CD4-positive, alpha-beta memory T cell (primary cell): Measurements from ENCODE around the gene CREBBP. TPM values are rescaled to one million over a fixed set of nuclear protein-coding genes. Genes with fewer than 3 reads are reported as not detected.
"Not testable (repeated sequence)": the region's sequence is repeated elsewhere in the genome, so short reads cannot be mapped to it uniquely, and the experiment has no call there.

Experiments used
- CTCF ChIA-PET: fragments of 350-600 bp; sonication (Branson Sonifier 250); formaldehyde crosslinking; loops from one replicate; lab custom pipeline; 2021; ENCODE audit warnings: inconsistent platforms; ENCODE audit not compliant: partially characterized antibody; lab: Charles Lee
- POLR2A ChIA-PET: fragments of 350-600 bp; sonication (Branson Sonifier 250); formaldehyde crosslinking; loops from one replicate; lab custom pipeline; 2021; ENCODE audit not compliant: partially characterized antibody; lab: Charles Lee
- DNase-seq, 5 donors: peaks; one replicate each; pipeline versions ENCODE4 v3.0.0 to v3.0.0-alpha.2; 2020 to 2022; ENCODE audit warnings: mixed read lengths in 1 of 5
- H3K27ac ChIP-seq: one replicate; pipeline ENCODE4 v1.7.0; 2013; ENCODE audit warnings: low read depth, low read length
- H3K27me3 ChIP-seq: 2 replicates; pipeline ENCODE4 v1.7.0; 2013; ENCODE audit warnings: mild to moderate bottlenecking, low read length, moderate library complexity; ENCODE audit not compliant: insufficient read depth
- H3K36me3 ChIP-seq: 2 replicates; pipeline ENCODE4 v1.7.0; 2013; ENCODE audit warnings: mild to moderate bottlenecking, low read length, moderate library complexity; ENCODE audit not compliant: insufficient read depth
- H3K4me1 ChIP-seq: 2 replicates; pipeline ENCODE4 v1.7.0; 2013; ENCODE audit warnings: mild to moderate bottlenecking, low read length, moderate library complexity; ENCODE audit not compliant: insufficient read depth
- H3K4me3 ChIP-seq, 2 donors: one replicate each; pipeline ENCODE4 v1.7.0; 2013; ENCODE audit warnings: low read length in 2 of 2, mild to moderate bottlenecking in 1 of 2
- H3K9me3 ChIP-seq, 2 donors: one replicate each; pipeline ENCODE4 v1.7.0; 2013; ENCODE audit warnings: low read length in 2 of 2, control low read depth in 1 of 2; ENCODE audit not compliant: control insufficient read depth in 1 of 2
- H3K27ac Mint-ChIP-seq, 7 donors: one replicate each; pipeline ENCODE4 v1.8.0; 2020 to 2021; ENCODE audit warnings: mixed read lengths in 7 of 7, mild to moderate bottlenecking in 6 of 7, inconsistent platforms in 3 of 7, moderate library complexity in 3 of 7
- H3K27me3 Mint-ChIP-seq, 2 donors: one replicate each; pipeline ENCODE4 v1.8.0; 2020 to 2021; ENCODE audit warnings: mixed read lengths in 2 of 2
- H3K36me3 Mint-ChIP-seq, 2 donors: one replicate each; pipeline ENCODE4 v1.8.0; 2020 to 2021; ENCODE audit warnings: mixed read lengths in 2 of 2, inconsistent platforms in 1 of 2, mild to moderate bottlenecking in 1 of 2
- H3K4me1 Mint-ChIP-seq, 4 donors: one replicate each; pipeline ENCODE4 v1.8.0; 2020 to 2021; ENCODE audit warnings: mixed read lengths in 4 of 4, mild to moderate bottlenecking in 1 of 4
- H3K4me3 Mint-ChIP-seq, 8 donors: one replicate each; pipeline ENCODE4 v1.8.0; 2020 to 2021; ENCODE audit warnings: mixed read lengths in 8 of 8, mild to moderate bottlenecking in 7 of 8, moderate library complexity in 6 of 8, inconsistent platforms in 3 of 8
- H3K9me3 Mint-ChIP-seq, 8 donors: one replicate each; pipeline ENCODE4 v1.8.0; 2020 to 2021; ENCODE audit warnings: mixed read lengths in 8 of 8, mild to moderate bottlenecking in 5 of 8, inconsistent platforms in 3 of 8, moderate library complexity in 1 of 8
- intact Hi-C: fragments of 100-400 bp; cut with micrococcal nuclease; formaldehyde crosslinking; loops from one replicate; pipeline ENCODE4 v1.15.1; 2023
- polyA plus RNA-seq, 2 donors: library from polyadenylated mRNA; unstranded; fragments of 300-500 nt; fragmentation: Illumina TruSeq; gene quantifications; one replicate each; pipeline ENCODE4 v1.2.3, GENCODE V29; 2021
- total RNA-seq, 2 experiments: library from RNA; stranded (reverse); gene quantifications; one replicate each; pipeline ENCODE4 v1.2.3, GENCODE V29; 2021

The CREBBP gene
- total and polyA plus RNA-seq, 4 experiments from 2014 or later = 0.60 to 133 (median 68.3) TPM

- H3K27me3 Mint-ChIP-seq = no peaks in the 10 kb centered on the region
- Histone ChIP-seq H3K9me3 (no peaks in the 10 kb centered on the region), H3K4me3 (no peak overlapping the region), H3K27ac (no peak overlapping the region), H3K27me3 (no peaks in the 10 kb centered on the region), H3K4me1 (no peaks in the 10 kb centered on the region), H3K36me3 (no peaks in the 10 kb centered on the region)
- intact Hi-C loops = no loop called here
- POLR2A ChIA-PET = no interaction called here
- H3K27ac Mint-ChIP-seq = no peak overlapping the region
- H3K36me3 Mint-ChIP-seq = no peaks in the 10 kb centered on the region
- peaks cover 0 to 1% (median 0%) of the 10 kb centered on the region in 8 donors for H3K9me3 Mint-ChIP-seq
- no peak overlapping the region for H3K4me3 Mint-ChIP-seq
- DNase-seq = no peak
- CTCF ChIA-PET = interaction anchor here (0.6 kb wide), 1 partner anchor 384 kb away, joined by 3 read pairs; no protein-coding TSS in a partner anchor
- no peaks in the 10 kb centered on the region for H3K4me1 Mint-ChIP-seq
These were observed 24.4 kb upstream of the CREBBP start for GRCh38 chr16:3904875-3905274.

- DNase-seq = no peak
- Mint-ChIP-seq H3K4me3 (no peak overlapping the region), H3K27me3 (peaks cover 6 to 10% of the 10 kb centered on the region in 2 donors), H3K27ac (peak overlapping the region in 1 of 7 donors; percentile 12), H3K9me3 (peaks cover 0 to 9% (median 2%) of the 10 kb centered on the region in 8 donors), H3K4me1 (peaks cover 0 to 1% (median 0%) of the 10 kb centered on the region in 4 donors), H3K36me3 (no peaks in the 10 kb centered on the region)
- Histone ChIP-seq H3K4me3 (no peak overlapping the region), H3K27ac (no peak overlapping the region), H3K27me3 (no peaks in the 10 kb centered on the region), H3K36me3 (no peaks in the 10 kb centered on the region), H3K4me1 (no peaks in the 10 kb centered on the region), H3K9me3 (no peaks in the 10 kb centered on the region)
- CTCF ChIA-PET = no interaction called here
- intact Hi-C loops = no loop called here
- POLR2A ChIA-PET = no interaction called here
These were observed 9.6 kb upstream of the CREBBP start for GRCh38 chr16:3890091-3890490.

GRCh38 chr16:3889059-3889458 lies 8.5 kb upstream of the CREBBP start:
- Histone ChIP-seq H3K27me3 (no peaks in the 10 kb centered on the region), H3K36me3 (no peaks in the 10 kb centered on the region), H3K9me3 (no peaks in the 10 kb centered on the region), H3K4me1 (no peaks in the 10 kb centered on the region), H3K27ac (no peak overlapping the region), H3K4me3 (no peak overlapping the region)
- H3K36me3 Mint-ChIP-seq = no peaks in the 10 kb centered on the region
- peaks cover 0 to 1% (median 0%) of the 10 kb centered on the region in 4 donors for H3K4me1 Mint-ChIP-seq
- H3K27me3 Mint-ChIP-seq = peaks cover 6 to 10% of the 10 kb centered on the region in 2 donors
- peak overlapping the region in 1 of 7 donors; percentile 14 for H3K27ac Mint-ChIP-seq
- H3K4me3 Mint-ChIP-seq = no peak overlapping the region
- H3K9me3 Mint-ChIP-seq = peaks cover 0 to 6% (median 0%) of the 10 kb centered on the region in 8 donors
- DNase-seq = no peak
- ChIA-PET POLR2A (no interaction called here), CTCF (no interaction called here)
- intact Hi-C loops = no loop called here

- H3K4me3 ChIP-seq, H3K36me3 Mint-ChIP-seq, H3K27me3 ChIP-seq, H3K9me3 ChIP-seq, intact Hi-C loops, H3K4me1 ChIP-seq, CTCF ChIA-PET, H3K36me3 ChIP-seq, H3K9me3 Mint-ChIP-seq, DNase-seq, POLR2A ChIA-PET, H3K27me3 Mint-ChIP-seq, H3K27ac ChIP-seq, H3K27ac Mint-ChIP-seq, H3K4me3 Mint-ChIP-seq: not testable (repeated sequence)
- peaks cover 3 to 11% (median 6%) of the 10 kb centered on the region in 4 donors for H3K4me1 Mint-ChIP-seq
These were observed 5.5 kb upstream of the CREBBP start for GRCh38 chr16:3885999-3886398.

GRCh38 chr16:3884398-3884797 lies 3.9 kb upstream of the CREBBP start:
- CTCF ChIA-PET = no interaction called here
- no peak overlapping the region for H3K27ac Mint-ChIP-seq
- Histone ChIP-seq H3K4me1 (peaks cover 8% of the 10 kb centered on the region), H3K36me3 (no peaks in the 10 kb centered on the region), H3K27ac (no peak overlapping the region), H3K27me3 (no peaks in the 10 kb centered on the region), H3K4me3 (no peak overlapping the region), H3K9me3 (no peaks in the 10 kb centered on the region)
- H3K4me3 Mint-ChIP-seq = no peak overlapping the region
- intact Hi-C loops = no loop called here
- no peak for DNase-seq
- POLR2A ChIA-PET = no interaction called here
- peaks cover 3 to 11% (median 6%) of the 10 kb centered on the region in 4 donors for H3K4me1 Mint-ChIP-seq
- H3K27me3 Mint-ChIP-seq = peaks cover 5 to 8% of the 10 kb centered on the region in 2 donors
- peaks cover 0 to 1% of the 10 kb centered on the region in 2 donors for H3K36me3 Mint-ChIP-seq
- peaks cover 0 to 6% (median 0%) of the 10 kb centered on the region in 8 donors for H3K9me3 Mint-ChIP-seq

GRCh38 chr16:3882531-3882930 lies 2.0 kb upstream of the CREBBP start:
- peaks cover 0 to 6% (median 0%) of the 10 kb centered on the region in 8 donors for H3K9me3 Mint-ChIP-seq
- DNase-seq = no peak
- CTCF ChIA-PET = no interaction called here

GRCh38 chr16:3881499-3881990 lies 1.0 kb upstream of the CREBBP start:
- DNase-seq = peak in 1 of 5 donors; percentile 47
- H3K27ac ChIP-seq = peak overlapping the region; percentile 71
- POLR2A ChIA-PET = interaction anchor here (1.2 to 1.5 kb wide), 4 partner anchors 10 to 390 kb away, joined by 3 to 5 read pairs (median 4); no protein-coding TSS in a partner anchor
- no peak overlapping the region for H3K4me3 ChIP-seq
- peaks cover 36% of the 10 kb centered on the region for H3K4me1 ChIP-seq
- H3K27ac Mint-ChIP-seq = peak overlapping the region in 6 of 7 donors; percentile 24 to 90 (median 71)
- H3K4me3 Mint-ChIP-seq = peak overlapping the region; percentile 75 to 85 (median 78)
- peaks cover 0 to 6% (median 0%) of the 10 kb centered on the region in 8 donors for H3K9me3 Mint-ChIP-seq
- CTCF ChIA-PET = no interaction called here
- peaks cover 6 to 27% of the 10 kb centered on the region in 2 donors for H3K36me3 Mint-ChIP-seq
- H3K4me1 Mint-ChIP-seq = peaks cover 27 to 39% (median 33%) of the 10 kb centered on the region in 4 donors
- no peaks in the 10 kb centered on the region for H3K36me3 ChIP-seq
- intact Hi-C loops = loop anchor here (2.0 kb wide), 1 partner anchor 93 kb away; no protein-coding TSS in a partner anchor
- H3K27me3 ChIP-seq = no peaks in the 10 kb centered on the region
- H3K9me3 ChIP-seq = no peaks in the 10 kb centered on the region
- peaks cover 3 to 5% of the 10 kb centered on the region in 2 donors for H3K27me3 Mint-ChIP-seq

More at GRCh38 chr16:3882531-3882930, 2.0 kb upstream of the CREBBP start:
- intact Hi-C loops = no loop called here
- POLR2A ChIA-PET = no interaction called here
- H3K27me3 ChIP-seq = no peaks in the 10 kb centered on the region
- peaks cover 26% of the 10 kb centered on the region for H3K4me1 ChIP-seq
- Mint-ChIP-seq H3K4me1 (peaks cover 18 to 29% (median 23%) of the 10 kb centered on the region in 4 donors), H3K36me3 (peaks cover 6 to 18% of the 10 kb centered on the region in 2 donors), H3K4me3 (peak overlapping the region in 7 of 8 donors; percentile 70 to 85 (median 80)), H3K27ac (peak overlapping the region in 6 of 7 donors; percentile 24 to 90 (median 70)), H3K27me3 (peaks cover 5% of the 10 kb centered on the region in 2 donors)
- H3K4me3 ChIP-seq = no peak overlapping the region
- no peaks in the 10 kb centered on the region for H3K9me3 ChIP-seq
- H3K36me3 ChIP-seq = no peaks in the 10 kb centered on the region
- no peak overlapping the region for H3K27ac ChIP-seq
